ENCODE results near the gene FCRLA.

The FCRLA gene

GRCh38 chr1:161702250-161702649 lies 4.8 kb upstream of the FCRLA start:
- in situ Hi-C loops (cut with HindIII; ENCODE audit: low sequenced_read_pairs): no loop called here

DNA sequence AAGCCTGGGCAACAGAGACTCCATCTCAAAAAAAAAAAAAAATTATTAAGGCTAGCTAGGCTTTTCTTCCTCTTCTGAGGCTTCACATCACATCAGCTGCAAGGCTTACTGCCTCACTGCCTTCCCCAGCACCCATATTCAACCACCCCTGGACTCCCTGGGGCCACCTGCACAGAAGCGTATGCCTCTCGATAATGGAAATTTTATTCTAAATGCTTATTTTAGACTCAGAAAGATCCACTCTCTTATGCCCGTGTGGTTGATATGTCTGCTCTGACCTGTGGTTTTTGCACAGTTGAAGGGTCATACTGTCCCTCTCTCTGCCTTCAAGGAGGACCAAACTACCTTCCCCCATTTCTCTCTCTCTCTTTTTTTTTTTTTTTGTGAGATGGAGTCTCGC lies 1.5 kb upstream of the FCRLA start:
- in situ Hi-C loops (cut with HindIII; ENCODE audit: low sequenced_read_pairs): loop anchor here (5.0 kb wide), 1 partner anchor 42 kb away; the partner anchor contains the start of gene DUSP12

DNA sequence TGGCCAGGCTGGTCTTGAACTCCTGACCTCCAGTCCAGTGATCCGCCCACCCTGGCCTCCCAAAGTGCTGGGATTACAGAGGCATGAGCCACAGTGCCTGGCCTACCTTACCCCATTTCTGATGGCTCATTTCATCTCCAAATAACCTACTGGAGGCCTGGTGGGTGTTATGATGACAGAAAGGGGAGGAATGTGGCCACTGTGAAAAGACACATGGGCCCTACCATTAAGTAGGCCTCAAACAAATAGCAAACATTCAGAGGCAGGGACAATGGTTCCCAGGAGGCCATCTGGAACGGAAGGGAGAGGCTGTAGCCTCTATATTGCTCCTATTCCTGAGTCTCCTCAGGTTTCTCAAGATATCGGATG lies 932 bp upstream of the FCRLA start:
- in situ Hi-C loops (cut with HindIII; ENCODE audit: low sequenced_read_pairs): loop anchor here (5.0 kb wide), 1 partner anchor 41 kb away; the partner anchor contains the start of gene DUSP12

DNA sequence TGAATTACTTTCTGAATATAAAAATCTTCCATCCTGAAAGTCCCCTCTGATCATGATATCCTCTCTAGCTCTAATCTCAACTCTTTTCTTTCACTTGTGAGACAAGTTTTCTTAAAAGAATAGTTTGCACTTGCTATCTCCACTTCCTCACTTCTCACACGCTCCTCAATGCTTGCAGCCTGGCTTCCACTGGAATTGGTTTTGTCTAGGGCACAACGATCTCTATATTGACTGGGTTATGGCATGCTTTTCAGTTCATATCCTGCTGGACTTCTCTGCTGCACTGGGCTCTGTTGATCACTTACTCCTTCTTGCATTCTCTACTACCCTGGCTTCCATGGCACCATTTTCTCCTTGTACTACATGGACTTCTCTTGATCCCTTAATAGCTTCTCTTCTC lies 474 bp downstream of the FCRLA start:
- in situ Hi-C loops (cut with HindIII; ENCODE audit: low sequenced_read_pairs): loop anchor here (5.0 kb wide), 1 partner anchor 40 kb away; the partner anchor contains the start of gene DUSP12

DNA sequence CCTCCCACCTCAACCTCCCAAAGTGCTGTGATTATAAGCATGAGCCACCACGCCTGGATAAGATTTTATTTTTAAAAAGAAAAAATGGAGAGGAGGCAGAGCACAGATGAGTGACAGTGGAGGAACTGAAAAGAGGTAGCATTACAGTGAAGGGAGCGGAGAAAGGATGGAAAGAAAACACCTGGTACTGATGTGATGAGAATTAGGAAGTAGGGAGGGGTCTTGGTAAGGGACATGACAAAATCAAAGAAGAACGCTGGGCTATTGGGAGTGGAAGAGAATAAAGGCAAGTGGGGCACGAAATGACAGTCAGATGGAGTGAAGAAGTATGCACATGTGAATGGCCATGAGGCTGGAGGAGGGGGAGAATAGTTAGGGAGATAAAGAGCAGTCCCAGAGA lies 2.3 kb downstream of the FCRLA start:
- in situ Hi-C loops (cut with HindIII; ENCODE audit: low sequenced_read_pairs): loop anchor here (5.0 kb wide), 1 partner anchor 38 kb away; the partner anchor contains the start of gene DUSP12

DNA sequence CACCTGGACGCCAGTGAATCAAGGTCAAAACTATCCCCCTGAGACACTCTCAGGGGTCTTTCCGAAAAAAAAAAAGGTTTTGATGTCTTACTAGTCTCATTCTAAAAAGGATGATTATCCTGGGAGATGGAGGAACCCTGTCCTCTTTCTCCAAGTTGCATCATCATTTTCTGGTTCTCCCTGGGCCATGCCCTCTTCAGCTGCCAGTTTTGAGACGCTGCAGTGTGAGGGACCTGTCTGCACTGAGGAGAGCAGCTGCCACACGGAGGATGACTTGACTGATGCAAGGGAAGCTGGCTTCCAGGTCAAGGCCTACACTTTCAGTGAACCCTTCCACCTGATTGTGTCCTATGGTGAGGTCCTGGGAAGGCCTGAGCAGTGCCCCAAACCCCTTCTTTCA lies 3.5 kb downstream of the FCRLA start:
- in situ Hi-C loops (cut with HindIII; ENCODE audit: low sequenced_read_pairs): no loop called here

DNA sequence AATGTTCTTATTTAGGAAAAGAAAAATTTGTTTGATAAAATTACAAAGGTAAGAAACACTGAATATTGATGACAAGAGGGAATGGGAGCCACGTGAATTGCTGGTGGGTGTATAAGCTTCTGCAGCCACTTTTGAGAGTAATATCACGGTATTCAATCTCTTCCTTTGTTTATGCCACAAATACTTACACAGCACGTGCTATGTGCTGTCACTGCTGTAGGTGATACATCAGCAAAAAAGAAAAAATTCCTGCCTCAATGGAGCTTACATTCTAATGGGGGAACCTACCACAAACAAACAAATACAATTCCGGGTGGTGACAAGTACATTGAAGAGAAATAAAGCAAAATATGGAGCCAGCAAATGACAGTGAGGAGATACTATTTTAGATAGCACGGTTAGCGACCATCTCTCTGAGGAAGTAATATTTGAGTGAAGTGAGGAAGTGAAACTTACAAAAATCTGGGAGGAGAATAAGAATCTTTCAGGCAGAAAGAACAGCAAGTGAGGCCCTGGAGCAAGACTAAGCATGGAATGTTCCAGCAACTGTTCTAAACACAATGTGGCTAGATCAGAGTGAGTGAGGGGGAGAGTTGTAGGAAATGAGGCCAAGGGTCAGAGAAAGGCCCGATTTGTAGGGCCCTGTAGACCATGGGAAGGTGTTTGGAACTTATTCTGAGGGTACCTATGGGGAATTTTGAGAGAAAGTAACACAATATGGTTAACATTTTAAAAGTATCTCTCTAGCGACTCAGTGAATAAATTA lies 11.7 kb downstream of the FCRLA start:
- in situ Hi-C loops (cut with HindIII; ENCODE audit: low sequenced_read_pairs): no loop called here

DNA sequence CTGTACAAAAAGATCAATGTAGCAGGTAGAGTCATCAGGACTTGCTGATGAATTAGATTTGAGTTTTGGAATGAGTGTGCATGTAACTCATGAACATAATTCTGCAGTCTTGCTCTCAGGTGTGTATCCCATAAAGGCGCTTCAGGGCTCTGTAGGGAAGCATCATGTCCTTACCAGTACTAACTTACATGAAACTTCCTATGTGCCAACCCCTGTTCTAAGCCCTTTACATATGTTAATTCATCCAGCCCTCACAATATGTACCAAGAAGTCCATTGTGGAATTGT lies 12.2 kb downstream of the FCRLA start:
- in situ Hi-C loops (cut with HindIII; ENCODE audit: low sequenced_read_pairs): no loop called here

DNA sequence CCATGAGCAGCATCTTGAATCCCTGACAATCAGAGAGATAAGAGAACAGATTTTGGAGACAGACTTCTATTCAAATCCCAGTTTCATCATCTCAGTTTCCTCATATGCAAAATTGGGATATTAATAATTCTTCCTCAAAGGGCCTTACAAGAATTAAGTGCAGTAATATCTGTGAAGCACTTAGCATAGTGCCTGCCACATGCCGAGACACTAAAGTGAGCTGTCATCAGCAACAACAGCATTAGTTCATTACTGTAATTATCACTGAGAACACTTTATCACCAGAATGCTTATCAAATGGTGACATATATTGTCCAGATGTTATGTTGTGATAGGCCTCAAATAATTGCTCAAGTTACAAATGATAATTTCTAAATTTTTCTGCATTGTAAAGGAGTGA lies 13.4 kb downstream of the FCRLA start:
- in situ Hi-C loops (cut with HindIII; ENCODE audit: low sequenced_read_pairs): no loop called here

DNA sequence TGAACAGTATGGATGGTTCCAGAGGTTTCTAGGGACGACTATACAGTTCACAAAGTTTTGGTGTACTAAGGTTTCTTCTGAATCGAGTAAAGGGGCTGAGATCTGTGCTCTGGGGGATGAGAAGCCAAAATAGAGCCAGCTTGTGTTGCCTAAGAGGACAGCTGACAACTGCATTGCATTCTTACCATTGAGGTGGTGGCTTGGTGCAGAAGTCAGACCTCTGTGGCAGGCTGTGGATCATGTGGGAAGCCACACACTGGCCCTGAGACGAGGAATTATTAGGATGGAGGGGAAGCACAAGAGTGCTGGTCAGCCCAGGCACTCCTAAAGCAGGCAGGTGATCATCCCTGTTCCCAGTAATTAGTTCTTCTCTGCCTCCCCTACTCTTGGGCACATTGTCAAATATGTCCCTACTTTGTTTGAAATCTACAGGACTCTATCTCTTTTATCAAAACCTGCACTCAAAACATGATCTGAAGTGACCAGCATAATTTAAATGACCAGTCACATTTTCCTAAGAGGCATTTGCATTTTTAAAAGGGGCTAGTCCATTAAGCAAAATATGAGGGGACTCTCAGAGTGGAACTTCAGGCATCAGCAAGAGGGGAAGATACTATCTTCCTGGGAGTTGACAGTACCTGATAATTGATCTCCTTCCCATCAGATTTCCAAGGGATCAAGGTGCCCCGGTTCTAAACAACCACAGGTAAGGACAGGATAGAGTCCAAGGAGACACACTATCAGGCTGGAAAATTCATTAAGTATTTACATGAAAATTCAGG lies 14.1 kb downstream of the FCRLA start, which contains the start of gene FCRLB:
Gene FCRLB (plus strand): TSS at position 589 of the 782 bp plus-strand sequence. CDS start 1,129 bp downstream, outside the sequence.
- in situ Hi-C loops (cut with HindIII; ENCODE audit: low sequenced_read_pairs): no loop called here

DNA sequence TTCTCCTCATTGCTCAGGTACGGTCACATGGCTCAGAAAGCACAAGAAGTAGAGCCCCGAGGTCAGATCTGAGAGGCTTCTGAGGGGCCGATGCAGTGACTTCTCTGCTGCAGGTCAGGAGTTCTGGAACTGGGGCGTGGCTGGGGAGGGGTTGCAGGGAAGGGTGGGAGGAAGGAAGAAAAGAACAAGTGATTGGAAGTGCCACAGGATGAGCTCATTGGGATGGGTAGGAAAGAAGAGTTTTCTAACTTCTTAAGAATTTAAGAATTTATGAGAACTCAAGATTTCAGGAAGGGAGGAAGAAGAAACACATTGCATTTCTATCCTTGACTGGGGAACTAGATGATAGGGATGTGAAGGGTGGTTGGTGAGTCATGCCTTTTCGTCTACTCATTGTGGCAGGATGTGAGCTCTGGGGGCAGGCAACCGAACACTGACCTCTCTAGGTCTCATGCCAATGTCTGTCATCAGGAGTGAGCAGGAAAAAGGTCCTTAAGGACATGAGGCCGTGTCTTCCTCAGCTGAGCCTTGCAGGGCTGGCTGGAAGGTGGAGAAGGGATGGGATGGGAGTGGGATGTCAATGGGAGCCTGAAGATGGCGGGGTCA lies 14.8 kb downstream of the FCRLA start:
- in situ Hi-C loops (cut with HindIII; ENCODE audit: low sequenced_read_pairs): no loop called here

- in situ Hi-C loops (cut with HindIII; ENCODE audit: low sequenced_read_pairs): no loop called here
These were observed 15.4 kb downstream of the FCRLA start for GRCh38 chr1:161722406-161722805.

DNA sequence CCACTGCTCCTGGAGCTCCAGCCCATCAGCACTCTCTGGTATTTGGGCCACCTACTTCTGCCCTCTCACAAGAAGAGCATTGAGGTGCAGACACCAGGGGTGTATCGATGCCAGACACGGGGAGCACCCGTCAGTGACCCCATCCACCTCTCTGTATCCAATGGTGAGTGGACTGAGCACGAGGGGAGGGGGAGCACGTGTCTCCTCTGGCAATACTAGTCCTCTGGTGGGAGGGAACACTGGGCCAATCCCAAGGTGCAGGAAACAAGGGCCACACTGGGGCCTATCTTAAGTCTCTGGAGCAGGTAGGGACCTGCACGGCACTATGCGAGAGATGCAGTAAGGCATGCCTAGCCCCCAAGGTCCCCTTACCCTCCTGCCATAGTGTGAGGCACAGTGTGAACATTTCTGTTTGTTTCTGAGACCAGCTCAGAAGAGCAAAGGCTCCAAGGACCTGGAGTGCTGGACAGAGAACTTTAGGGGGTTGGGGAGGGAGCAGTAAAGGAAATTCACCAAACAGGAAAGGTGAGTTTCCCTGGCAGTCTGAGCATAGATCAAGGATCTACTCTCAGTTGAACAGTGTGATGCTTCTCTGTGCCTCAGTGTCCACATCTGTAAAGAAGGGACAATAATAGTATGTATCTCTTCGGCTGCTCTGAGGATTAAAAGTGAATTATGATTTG lies 16.6 kb downstream of the FCRLA start:
- in situ Hi-C loops (cut with HindIII; ENCODE audit: low sequenced_read_pairs): no loop called here

DNA sequence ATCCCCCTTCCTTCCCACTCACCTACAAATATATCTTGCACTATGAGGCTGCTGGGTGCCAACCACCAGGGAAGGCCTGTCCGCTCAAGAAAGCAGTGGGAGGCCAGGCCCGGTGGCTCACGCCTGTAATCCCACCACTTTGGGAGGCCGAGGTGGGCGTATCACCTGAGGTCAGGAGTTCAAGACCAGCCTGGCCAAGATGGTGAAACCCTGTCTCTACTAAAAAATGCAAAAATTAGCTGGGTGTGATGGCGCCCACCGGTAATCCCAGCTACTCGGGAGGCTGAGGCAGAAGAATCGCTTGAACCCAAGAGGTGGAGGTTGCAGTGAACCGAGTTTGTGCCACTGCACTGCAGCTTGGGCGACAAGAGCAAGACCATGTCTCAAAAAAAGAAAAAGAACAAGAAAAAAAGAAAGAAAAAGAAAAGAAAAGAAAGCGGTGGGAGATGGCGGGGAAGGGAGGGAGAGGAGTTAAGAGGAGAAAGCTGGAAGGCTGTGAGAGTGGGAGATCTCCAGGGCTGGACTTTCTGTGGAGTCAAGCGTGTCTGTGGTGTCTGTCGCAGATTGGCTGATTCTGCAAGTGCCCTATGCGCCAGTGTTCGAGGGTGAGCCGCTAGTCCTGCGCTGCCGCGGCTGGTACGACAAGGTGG lies 18.4 kb downstream of the FCRLA start:
- in situ Hi-C loops (cut with HindIII; ENCODE audit: low sequenced_read_pairs): loop anchor here (25.0 kb wide), 1 partner anchor 88 kb away; the partner anchor contains the start of gene FCGR3B

- in situ Hi-C loops (cut with HindIII; ENCODE audit: low sequenced_read_pairs): loop anchor here (25.0 kb wide), 1 partner anchor 89 kb away; the partner anchor contains the start of gene FCGR3B
These were observed 19.0 kb downstream of the FCRLA start for GRCh38 chr1:161725908-161726472.

DNA sequence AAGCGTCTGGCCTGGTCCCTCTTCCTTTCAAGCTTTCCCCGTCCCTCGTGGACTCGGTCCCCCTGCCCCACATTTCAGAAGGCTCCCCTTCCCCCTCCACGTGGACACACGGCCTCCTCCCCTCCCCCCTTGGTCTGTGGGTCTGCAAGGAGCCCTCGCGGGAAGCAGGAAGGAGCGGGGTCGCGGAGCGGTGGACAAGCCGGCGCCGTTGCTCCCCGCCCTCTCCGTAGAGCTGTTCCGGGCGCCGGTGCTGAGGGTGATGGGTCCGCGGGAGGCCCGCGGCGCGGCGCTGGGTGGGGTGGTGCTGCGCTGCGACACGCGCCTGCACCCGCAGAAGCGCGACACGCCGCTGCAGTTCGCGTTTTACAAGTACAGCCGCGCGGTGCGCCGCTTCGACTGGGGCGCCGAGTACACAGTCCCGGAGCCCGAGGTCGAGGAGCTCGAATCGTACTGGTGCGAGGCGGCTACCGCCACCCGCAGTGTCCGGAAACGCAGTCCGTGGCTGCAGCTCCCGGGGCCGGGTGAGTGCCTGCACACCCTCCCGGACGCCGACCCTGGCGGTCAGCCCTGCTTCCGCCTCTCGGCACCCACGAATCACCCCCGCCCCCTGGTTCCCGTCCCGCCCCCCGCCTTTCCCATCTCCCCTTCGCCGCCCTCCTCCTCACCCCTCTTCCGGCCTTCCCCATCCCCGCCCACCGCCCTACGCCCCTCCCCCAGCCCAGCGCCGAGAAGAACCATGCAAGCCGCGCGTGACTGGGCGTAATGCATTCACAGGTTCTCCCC lies 19.6 kb downstream of the FCRLA start:
- in situ Hi-C loops (cut with HindIII; ENCODE audit: low sequenced_read_pairs): loop anchor here (25.0 kb wide), 1 partner anchor 89 kb away; the partner anchor contains the start of gene FCGR3B

DNA sequence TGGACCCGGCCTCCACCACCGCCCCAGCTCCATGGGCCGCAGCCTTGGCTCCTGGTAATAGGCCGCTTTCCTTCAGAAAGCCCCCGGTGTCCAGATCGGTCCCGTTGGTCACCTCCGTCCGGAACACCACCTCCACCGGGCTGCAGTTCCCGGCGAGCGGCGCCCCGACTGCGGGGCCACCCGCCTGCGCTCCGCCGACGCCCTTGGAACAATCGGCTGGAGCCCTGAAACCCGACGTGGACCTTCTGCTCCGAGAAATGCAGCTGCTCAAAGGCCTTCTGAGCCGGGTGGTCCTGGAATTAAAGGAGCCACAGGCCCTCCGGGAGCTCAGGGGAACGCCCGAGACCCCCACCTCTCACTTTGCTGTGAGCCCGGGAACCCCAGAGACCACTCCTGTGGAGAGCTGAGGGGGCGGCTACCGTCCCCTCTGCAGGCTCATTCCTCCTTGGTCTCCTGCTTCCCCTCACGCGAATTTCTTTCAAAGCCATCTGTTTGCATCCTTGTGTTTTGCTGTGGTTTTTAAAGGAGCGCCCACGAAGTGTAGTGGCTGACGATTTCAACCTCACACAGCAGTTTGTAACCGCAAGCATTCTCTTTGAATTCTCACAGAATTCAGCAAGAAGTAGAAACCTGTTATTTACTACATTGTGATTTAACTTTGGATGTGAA lies 20.4 kb downstream of the FCRLA start:
- in situ Hi-C loops (cut with HindIII; ENCODE audit: low sequenced_read_pairs): loop anchor here (25.0 kb wide), 1 partner anchor 90 kb away; the partner anchor contains the start of gene FCGR3B

- in situ Hi-C loops (cut with HindIII; ENCODE audit: low sequenced_read_pairs): loop anchor here (25.0 kb wide), 1 partner anchor 91 kb away; the partner anchor contains the start of gene FCGR3B
These were observed 21.6 kb downstream of the FCRLA start for GRCh38 chr1:161728376-161729226.
